ENCODE measurements around the gene CYLD. TPM values are rescaled to one million over a fixed set of nuclear protein-coding genes. Genes with fewer than 3 reads are reported as not detected.

The CYLD gene
- total RNA-seq, 2 experiments from 2014 or later: 7.4 to 14.9 TPM

DNA sequence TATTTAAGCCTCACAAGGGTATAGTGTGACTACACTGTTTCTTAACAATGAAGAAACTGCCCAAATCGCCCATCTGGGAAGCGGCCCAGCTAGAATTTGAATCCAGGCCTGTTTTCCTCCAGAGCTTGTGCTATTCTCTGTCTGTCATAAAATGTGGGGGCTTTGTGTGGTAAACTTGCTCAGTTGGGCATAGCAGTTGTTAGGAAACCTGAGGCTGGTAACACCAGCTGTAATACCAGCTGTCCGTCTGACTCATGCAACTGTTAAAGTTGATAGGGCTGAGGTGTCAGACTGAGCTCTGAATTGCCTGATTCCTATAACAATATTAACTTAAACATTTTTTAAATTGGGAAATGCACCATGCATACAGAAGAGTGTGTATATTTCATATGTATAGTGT lies 39.2 kb upstream of the CYLD start:
- H3K9me2 ChIP-seq (ENCODE audit: insufficient read depth, low read length): no peaks in the 10 kb centered on the region
- H3K4me2 ChIP-seq (ENCODE audit: low read length): no peak overlapping the region
- TF ChIP-seq, protein P1, sequence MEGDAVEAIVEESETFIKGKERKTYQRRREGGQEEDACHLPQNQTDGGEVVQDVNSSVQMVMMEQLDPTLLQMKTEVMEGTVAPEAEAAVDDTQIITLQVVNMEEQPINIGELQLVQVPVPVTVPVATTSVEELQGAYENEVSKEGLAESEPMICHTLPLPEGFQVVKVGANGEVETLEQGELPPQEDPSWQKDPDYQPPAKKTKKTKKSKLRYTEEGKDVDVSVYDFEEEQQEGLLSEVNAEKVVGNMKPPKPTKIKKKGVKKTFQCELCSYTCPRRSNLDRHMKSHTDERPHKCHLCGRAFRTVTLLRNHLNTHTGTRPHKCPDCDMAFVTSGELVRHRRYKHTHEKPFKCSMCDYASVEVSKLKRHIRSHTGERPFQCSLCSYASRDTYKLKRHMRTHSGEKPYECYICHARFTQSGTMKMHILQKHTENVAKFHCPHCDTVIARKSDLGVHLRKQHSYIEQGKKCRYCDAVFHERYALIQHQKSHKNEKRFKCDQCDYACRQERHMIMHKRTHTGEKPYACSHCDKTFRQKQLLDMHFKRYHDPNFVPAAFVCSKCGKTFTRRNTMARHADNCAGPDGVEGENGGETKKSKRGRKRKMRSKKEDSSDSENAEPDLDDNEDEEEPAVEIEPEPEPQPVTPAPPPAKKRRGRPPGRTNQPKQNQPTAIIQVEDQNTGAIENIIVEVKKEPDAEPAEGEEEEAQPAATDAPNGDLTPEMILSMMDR (conservative IDR thresholded peaks at IDR 0.05; ENCODE audit: low read length): no peak
- TF ChIP-seq EZH2phosphoT487 (IDR thresholded peaks at IDR 0.05; ENCODE audit: borderline replicate concordance, low read depth, low read length): no peak
- no peak overlapping the region for H3K4me3 ChIP-seq (ENCODE audit: low read depth, low read length, poor library complexity, severe bottlenecking)
- intact Hi-C loops (cut with micrococcal nuclease; ENCODE audit: unreplicated experiment): no loop called here
- no peak overlapping the region for H3K27ac ChIP-seq (ENCODE audit: low read depth, low read length, poor library complexity, severe bottlenecking)
- H3K36me3 ChIP-seq (ENCODE audit: insufficient read depth, low read length): no peaks in the 10 kb centered on the region
- ChIA-PET POLR2A (interaction anchor here (0.6 to 0.7 kb wide), 2 partner anchors 9 to 1773 kb away, joined by 3 to 10 read pairs; no protein-coding TSS in a partner anchor), CTCF (ENCODE audit: unreplicated experiment) (no interaction called here)
- peaks cover 14% of the 10 kb centered on the region; the same call in 1 of the 2 replicates for H3K9me3 ChIP-seq (ENCODE audit: low read length)
- no peaks in the 10 kb centered on the region for H3K79me2 ChIP-seq (ENCODE audit: insufficient read depth, low read depth, low read length)
- no peak for DNase-seq (ENCODE audit: low spot score)
- no peaks in the 10 kb centered on the region for H4K20me1 ChIP-seq (ENCODE audit: insufficient read depth, low read length)
- H3K4me1 ChIP-seq (ENCODE audit: insufficient read depth, low read length, poor library complexity, severe bottlenecking): no peaks in the 10 kb centered on the region
- H2AFZ ChIP-seq (ENCODE audit: low read length): no peak overlapping the region
- BruUV-seq (replicated peaks): no TSS peak

DNA sequence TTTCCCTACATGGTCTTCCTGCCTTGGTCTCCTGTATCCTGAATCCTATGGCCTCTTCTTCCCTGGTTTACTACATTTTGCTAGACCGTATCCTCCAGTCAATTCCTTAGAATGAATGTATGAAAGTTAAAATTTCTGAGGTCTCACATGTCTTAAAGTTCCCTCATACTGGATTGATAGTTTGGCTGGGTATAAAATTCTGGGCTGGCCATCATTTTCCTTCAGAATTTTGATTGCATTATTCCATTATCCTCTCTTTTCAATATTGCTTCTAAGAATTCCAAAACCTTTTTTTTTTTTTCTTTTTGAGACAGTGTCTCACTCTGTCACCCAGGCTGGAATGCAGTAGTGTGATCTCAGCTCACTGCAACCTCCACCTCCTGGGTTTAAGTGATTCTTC lies 37.6 kb upstream of the CYLD start:
- H3K79me2 ChIP-seq (ENCODE audit: insufficient read depth, low read depth, low read length): no peaks in the 10 kb centered on the region
- ChIA-PET POLR2A (no interaction called here), CTCF (ENCODE audit: unreplicated experiment) (no interaction called here)
- no peaks in the 10 kb centered on the region for H4K20me1 ChIP-seq (ENCODE audit: insufficient read depth, low read length)
- H3K4me2 ChIP-seq (ENCODE audit: low read length): no peak overlapping the region
- TF ChIP-seq, protein P1 (conservative IDR thresholded peaks at IDR 0.05; ENCODE audit: low read length): no peak
- TF ChIP-seq EZH2phosphoT487 (IDR thresholded peaks at IDR 0.05; ENCODE audit: borderline replicate concordance, low read depth, low read length): no peak
- H3K9me3 ChIP-seq (ENCODE audit: low read length): peaks cover 14% of the 10 kb centered on the region; the same call in 1 of the 2 replicates
- intact Hi-C loops (cut with micrococcal nuclease; ENCODE audit: unreplicated experiment): no loop called here
- no peak overlapping the region for H2AFZ ChIP-seq (ENCODE audit: low read length)
- no peaks in the 10 kb centered on the region for H3K9me2 ChIP-seq (ENCODE audit: insufficient read depth, low read length)
- no TSS peak for BruUV-seq (replicated peaks)
- no peaks in the 10 kb centered on the region for H3K36me3 ChIP-seq (ENCODE audit: insufficient read depth, low read length)
- no peak overlapping the region for H3K27ac ChIP-seq (ENCODE audit: low read depth, low read length, poor library complexity, severe bottlenecking)
- DNase-seq (ENCODE audit: low spot score): no peak
- H3K4me1 ChIP-seq (ENCODE audit: insufficient read depth, low read length, poor library complexity, severe bottlenecking): no peaks in the 10 kb centered on the region
- no peak overlapping the region for H3K4me3 ChIP-seq (ENCODE audit: low read depth, low read length, poor library complexity, severe bottlenecking)

DNA sequence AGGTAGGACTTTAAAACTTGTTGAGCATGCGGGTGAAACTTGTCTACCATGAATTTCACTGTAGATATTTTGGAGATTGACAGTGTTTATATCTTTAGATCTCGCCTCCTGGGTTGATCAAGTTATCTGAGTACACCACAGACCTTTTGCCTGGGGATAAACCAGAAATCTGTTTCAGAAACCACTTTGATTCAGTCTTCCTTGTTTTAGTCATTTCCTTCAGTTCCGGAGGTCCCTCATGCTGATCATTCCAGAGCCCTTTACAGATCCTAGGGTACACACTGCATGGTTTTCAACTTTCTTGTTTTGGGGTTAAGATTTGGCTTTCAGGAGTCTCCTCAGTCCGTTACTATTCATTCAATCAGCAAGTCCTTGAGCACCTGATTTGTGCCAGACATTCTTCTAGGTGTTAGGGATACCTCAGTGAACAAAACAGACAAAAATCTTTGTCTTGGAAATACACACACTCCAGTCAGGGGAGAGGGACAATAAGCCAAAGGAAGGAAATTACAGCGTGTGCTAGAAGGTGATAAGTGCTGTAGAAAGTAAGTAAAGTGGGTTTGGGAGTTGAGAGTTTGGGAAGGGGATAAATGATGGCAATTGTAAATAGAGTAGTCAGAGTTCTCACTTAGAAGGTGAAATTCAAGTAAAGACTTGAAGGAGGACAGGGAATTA lies 36.3 kb upstream of the CYLD start:
- no peak overlapping the region for H3K4me2 ChIP-seq (ENCODE audit: low read length)
- CTCF ChIA-PET (ENCODE audit: unreplicated experiment): no interaction called here
- H3K9me2 ChIP-seq (ENCODE audit: insufficient read depth, low read length): no peaks in the 10 kb centered on the region
- TF ChIP-seq, protein P1 (conservative IDR thresholded peaks at IDR 0.05; ENCODE audit: low read length): no peak
- no peak for TF ChIP-seq EZH2phosphoT487 (IDR thresholded peaks at IDR 0.05; ENCODE audit: borderline replicate concordance, low read depth, low read length)
- peaks cover 14% of the 10 kb centered on the region; the same call in 1 of the 2 replicates for H3K9me3 ChIP-seq (ENCODE audit: low read length)
- H3K36me3 ChIP-seq (ENCODE audit: insufficient read depth, low read length): no peaks in the 10 kb centered on the region
- no peak overlapping the region for H3K4me3 ChIP-seq (ENCODE audit: low read depth, low read length, poor library complexity, severe bottlenecking)
- POLR2A ChIA-PET: no interaction called here
- intact Hi-C loops (cut with micrococcal nuclease; ENCODE audit: unreplicated experiment): no loop called here
- H3K79me2 ChIP-seq (ENCODE audit: insufficient read depth, low read depth, low read length): no peaks in the 10 kb centered on the region
- no peaks in the 10 kb centered on the region for H3K4me1 ChIP-seq (ENCODE audit: insufficient read depth, low read length, poor library complexity, severe bottlenecking)
- H4K20me1 ChIP-seq (ENCODE audit: insufficient read depth, low read length): no peaks in the 10 kb centered on the region
- no peak overlapping the region for H2AFZ ChIP-seq (ENCODE audit: low read length)
- no peak for DNase-seq (ENCODE audit: low spot score)
- H3K27ac ChIP-seq (ENCODE audit: low read depth, low read length, poor library complexity, severe bottlenecking): no peak overlapping the region
- no TSS peak for BruUV-seq (replicated peaks)
